Fibroblast of villous mesenchyme (primary cell): ENCODE measurements around the gene SEC24B. TPM values are rescaled to one million over a fixed set of nuclear protein-coding genes. Genes with fewer than 3 reads are reported as not detected.

Experiments used
- DNase-seq: peaks from one replicate; pipeline ENCODE4 v3.0.0-alpha.2; 2010; ENCODE audit warnings: low read depth
- H3K4me3 ChIP-seq: 2 replicates; pipeline ENCODE4 v1.5.1; 2011; ENCODE audit warnings: low read depth, mild to moderate bottlenecking, low read length
- CTCF ChIP-seq: IDR thresholded peaks from 2 replicates; pipeline ENCODE4 v1.5.1; 2012; ENCODE audit warnings: low read depth, mild to moderate bottlenecking, low read length; ENCODE audit not compliant: insufficient read depth
- small RNA-seq: library from RNA; depleted of rRNA; stranded (forward); fragments of <200 nt; gene quantifications from one replicate; pipeline ENCODE3, GENCODE V24; 2012
- total RNA-seq: library from RNA; depleted of rRNA; stranded (reverse); fragments of >200 nt; gene quantifications from 2 replicates; pipeline ENCODE4 v1.2.3, GENCODE V29; 2012

SEC24B gene
- total RNA-seq, 1 donor, result 19.9 TPM

- no peak for TF ChIP-seq CTCF
- DNase-seq, result no peak
- H3K4me3 ChIP-seq, result no peak overlapping the region
Observed at GRCh38 chr4:109589605-109590004, 156.0 kb downstream of the SEC24B start.

Small RNA genes lying within 50 kb of the gene (small RNA-seq; reads per million reads assigned to genes)
- gene MIR576 (3.5 reads per million, percentile 73 among the genes with 10 or more reads in this experiment), gene RN7SL55P (not detected)

Other genes starting within 250 kb of the SEC24B start
- 6.9 and 13.5 TPM in 2 replicates for gene COL25A1, start 131.2 kb upstream of the SEC24B start, total RNA-seq
- gene MCUB, start 126.4 kb downstream of the SEC24B start, total RNA-seq, result 8.2 and 10.0 TPM in 2 replicates